OCI-LY1 (cell line): ENCODE data around the gene TMEM200C.

Source experiments
- EZH2 ChIP-seq: fragments of 200-600 bp; sonication (generic), shearing (Covaris generic); IDR thresholded peaks from 2 replicates; pipeline ENCODE4 v1.8.0; 2017; ENCODE audit warnings: borderline replicate concordance, mixed run types, mild to moderate bottlenecking, antibody characterized with exemption, low read length, moderate library complexity, mixed read lengths
- TF ChIP-seq, protein P1 (sequence below): fragments of 200-600 bp; sonication (generic), shearing (Covaris generic); IDR thresholded peaks from 2 replicates; pipeline ENCODE4 v1.5.1; 2017; ENCODE audit warnings: mild to moderate bottlenecking, antibody characterized with exemption, low read length, moderate library complexity, mixed read lengths

DNA sequence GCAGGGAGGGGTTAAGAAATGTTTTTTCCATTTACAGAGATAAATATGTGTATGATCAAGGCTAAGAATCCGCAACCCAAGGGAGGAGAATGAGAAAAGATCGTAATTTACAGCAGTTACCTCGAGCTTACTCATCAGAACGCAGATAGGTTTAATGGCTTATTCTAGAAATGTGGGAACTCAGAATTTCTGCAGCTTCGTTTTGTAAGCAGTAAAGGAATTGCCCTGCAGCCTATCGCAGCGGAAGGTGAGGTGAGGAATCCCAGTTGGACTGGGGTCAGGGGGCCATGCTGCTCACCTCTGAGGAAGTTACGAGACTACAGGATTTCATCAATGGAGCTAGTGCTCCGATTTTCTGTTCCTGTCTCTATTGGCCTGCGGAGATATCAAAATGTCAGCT is 8.1 kb upstream of the TMEM200C start:
- TF ChIP-seq, protein P1, sequence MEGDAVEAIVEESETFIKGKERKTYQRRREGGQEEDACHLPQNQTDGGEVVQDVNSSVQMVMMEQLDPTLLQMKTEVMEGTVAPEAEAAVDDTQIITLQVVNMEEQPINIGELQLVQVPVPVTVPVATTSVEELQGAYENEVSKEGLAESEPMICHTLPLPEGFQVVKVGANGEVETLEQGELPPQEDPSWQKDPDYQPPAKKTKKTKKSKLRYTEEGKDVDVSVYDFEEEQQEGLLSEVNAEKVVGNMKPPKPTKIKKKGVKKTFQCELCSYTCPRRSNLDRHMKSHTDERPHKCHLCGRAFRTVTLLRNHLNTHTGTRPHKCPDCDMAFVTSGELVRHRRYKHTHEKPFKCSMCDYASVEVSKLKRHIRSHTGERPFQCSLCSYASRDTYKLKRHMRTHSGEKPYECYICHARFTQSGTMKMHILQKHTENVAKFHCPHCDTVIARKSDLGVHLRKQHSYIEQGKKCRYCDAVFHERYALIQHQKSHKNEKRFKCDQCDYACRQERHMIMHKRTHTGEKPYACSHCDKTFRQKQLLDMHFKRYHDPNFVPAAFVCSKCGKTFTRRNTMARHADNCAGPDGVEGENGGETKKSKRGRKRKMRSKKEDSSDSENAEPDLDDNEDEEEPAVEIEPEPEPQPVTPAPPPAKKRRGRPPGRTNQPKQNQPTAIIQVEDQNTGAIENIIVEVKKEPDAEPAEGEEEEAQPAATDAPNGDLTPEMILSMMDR = no peak
- TF ChIP-seq EZH2 = no peak
